Epithelial cell of proximal tubule (primary cell): ENCODE measurements around the gene SORCS3. TPM values are rescaled to one million over a fixed set of nuclear protein-coding genes. Genes with fewer than 3 reads are reported as not detected.

Experiments used
- DNase-seq: peaks from one replicate; pipeline ENCODE4 v3.0.0-alpha.2; 2011; ENCODE audit warnings: low read depth
- H3K4me3 ChIP-seq: 2 replicates; pipeline ENCODE4 v1.5.1; 2011; ENCODE audit warnings: low read depth, mild to moderate bottlenecking, low read length
- CTCF ChIP-seq: conservative IDR thresholded peaks from 2 replicates; pipeline ENCODE4 v1.5.1; 2012; ENCODE audit warnings: low read depth, mild to moderate bottlenecking, low read length
- total RNA-seq: library from RNA; depleted of rRNA; stranded (reverse); fragments of >200 nt; gene quantifications from 2 replicates; pipeline ENCODE4 v1.2.3, GENCODE V29; 2015

SORCS3 gene
- total RNA-seq, 1 donor from 2014 or later: 0.06 TPM

GRCh38 chr10:105145711-105146110, 504.6 kb downstream of the SORCS3 start:
- H3K4me3 ChIP-seq: no peak overlapping the region
- no peak for TF ChIP-seq CTCF
- DNase-seq: no peak

- DNase-seq: no peak
- no peak for TF ChIP-seq CTCF
Observed at GRCh38 chr10:105146436-105146835, 505.3 kb downstream of the SORCS3 start.

GRCh38 chr10:105148456-105148855, 507.4 kb downstream of the SORCS3 start:
- DNase-seq: no peak
- no peak for TF ChIP-seq CTCF

More at GRCh38 chr10:105146436-105146835, 505.3 kb downstream of the SORCS3 start:
- H3K4me3 ChIP-seq: no peak overlapping the region

GRCh38 chr10:105148921-105149320, 507.8 kb downstream of the SORCS3 start:
- no peak overlapping the region for H3K4me3 ChIP-seq
- TF ChIP-seq CTCF: no peak
- DNase-seq: peak; percentile 88

More at GRCh38 chr10:105148456-105148855, 507.4 kb downstream of the SORCS3 start:
- no peak overlapping the region for H3K4me3 ChIP-seq

GRCh38 chr10:105149371-105149891, 508.3 kb downstream of the SORCS3 start:
- peak; percentile 79 for DNase-seq
- no peak for TF ChIP-seq CTCF

GRCh38 chr10:105150259-105150880, 509.3 kb downstream of the SORCS3 start:
- H3K4me3 ChIP-seq: no peak overlapping the region
- TF ChIP-seq CTCF: no peak
- DNase-seq: no peak

More at GRCh38 chr10:105149371-105149891, 508.3 kb downstream of the SORCS3 start:
- H3K4me3 ChIP-seq: no peak overlapping the region

GRCh38 chr10:105154736-105155135, 513.6 kb downstream of the SORCS3 start:
- TF ChIP-seq CTCF: no peak
- H3K4me3 ChIP-seq: no peak overlapping the region
- no peak for DNase-seq
